Measurements from ENCODE around the gene HBEGF.

Gene HBEGF

DNA sequence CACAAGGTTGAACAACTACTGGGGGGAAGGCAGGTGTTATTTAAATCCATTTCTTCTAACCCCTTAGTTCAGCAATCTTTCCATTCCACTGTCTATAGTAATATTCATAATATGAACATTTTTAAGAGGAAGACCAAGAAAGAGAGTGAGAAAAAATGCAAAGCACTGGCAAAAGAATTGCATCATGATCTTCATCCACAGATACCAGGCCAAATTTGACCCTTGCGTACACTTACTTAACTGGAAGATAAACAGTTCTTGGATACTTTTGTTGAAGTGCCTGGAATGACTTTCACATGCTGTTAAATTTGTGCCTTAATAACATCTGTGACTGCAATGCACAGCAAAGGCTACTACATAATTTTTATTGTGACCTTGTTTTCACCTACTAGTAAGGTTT lies 45.3 kb downstream of the HBEGF start:
- DNase-seq, result no peak

DNA sequence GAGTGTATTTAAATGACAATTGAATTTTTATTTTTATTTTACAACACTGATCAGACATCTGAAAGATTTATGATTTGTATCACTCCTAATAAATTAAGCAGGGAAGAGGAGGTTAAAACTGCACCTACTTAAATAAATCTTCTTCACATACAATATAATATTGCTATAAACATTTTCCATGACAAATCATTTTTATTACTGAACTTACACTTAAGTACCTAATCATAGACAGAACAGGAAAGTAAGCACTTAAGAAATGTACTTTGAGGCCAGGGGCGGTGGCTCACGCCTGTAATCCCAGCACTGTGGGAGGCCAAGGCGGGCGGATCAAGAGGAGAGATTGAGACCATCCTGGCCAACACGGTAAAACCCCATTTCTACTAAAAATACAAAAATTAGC lies 47.3 kb downstream of the HBEGF start:
- no peak for DNase-seq

DNA sequence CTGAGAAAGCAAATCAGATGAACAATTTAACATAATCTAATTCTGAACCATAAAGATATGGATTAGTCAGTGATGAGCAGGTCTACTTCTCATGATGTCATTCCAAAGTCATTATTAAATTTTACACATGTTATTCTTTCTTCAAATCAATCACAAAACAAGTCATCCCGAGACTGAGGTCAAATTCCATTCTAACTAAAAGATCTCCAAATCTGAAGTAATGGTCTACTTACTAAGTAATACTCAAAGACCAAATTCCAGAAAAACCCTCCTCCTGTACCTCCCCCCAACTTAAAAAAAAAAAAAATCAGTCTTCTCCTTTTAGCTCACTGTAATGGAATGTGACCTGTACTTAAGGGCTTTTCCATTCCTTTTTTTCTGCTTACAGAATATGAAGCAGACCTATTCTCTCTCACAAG lies 48.2 kb downstream of the HBEGF start:
- DNase-seq, result no peak

DNA sequence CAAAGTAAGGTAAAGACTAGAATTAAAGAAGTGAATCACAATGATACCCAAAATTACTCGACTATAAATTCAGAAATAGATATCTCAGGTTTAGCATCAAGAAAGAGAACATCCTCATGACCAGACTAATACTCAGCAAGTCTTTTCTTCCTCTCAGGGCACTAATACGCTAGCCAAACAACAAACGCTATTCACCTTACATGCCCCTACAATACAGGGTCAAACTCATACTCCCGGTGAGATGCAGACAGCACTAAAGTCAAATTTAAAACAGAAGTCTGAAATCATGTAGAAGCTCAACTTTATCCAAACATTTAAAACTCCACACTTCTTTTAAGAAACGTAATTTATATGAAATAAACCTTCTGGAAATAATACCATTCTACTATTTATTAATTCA lies 49.1 kb downstream of the HBEGF start:
- no peak for DNase-seq

- DNase-seq, result no peak
Observed at GRCh38 chr5:140296289-140296688, 50.1 kb downstream of the HBEGF start.

DNA sequence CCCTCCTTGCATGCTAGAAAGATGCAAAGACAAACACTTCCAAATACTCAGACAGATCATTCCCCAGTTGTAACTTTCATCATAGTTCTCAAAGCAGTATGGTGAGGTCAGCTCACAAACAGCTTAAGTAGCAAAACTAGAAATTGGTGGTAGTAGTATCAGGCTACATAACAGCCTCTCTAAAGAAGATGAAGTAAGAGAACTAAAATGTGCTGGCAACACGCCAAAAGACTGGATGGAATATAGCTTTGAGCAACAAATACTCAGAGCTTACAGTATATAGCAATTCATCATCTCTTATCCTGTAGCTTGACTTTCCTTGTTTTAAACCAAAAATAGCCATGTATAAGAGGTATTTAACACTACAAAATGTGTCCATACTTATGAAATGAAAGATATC lies 51.0 kb downstream of the HBEGF start:
- no peak for DNase-seq

- no peak for DNase-seq
Observed at GRCh38 chr5:140294753-140295152, 51.6 kb downstream of the HBEGF start.

DNA sequence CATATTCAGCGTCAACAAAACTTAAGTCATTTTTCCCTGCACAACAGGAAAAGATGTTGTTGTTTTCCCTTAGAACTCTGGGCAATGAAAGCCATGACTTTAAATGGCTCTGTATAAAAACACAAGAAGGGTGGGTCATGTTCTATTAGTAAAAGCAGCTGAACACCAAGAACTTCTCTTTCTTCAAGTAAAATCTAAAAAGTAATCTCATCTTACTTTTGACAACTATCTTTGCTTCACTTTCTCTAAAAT lies 52.6 kb downstream of the HBEGF start:
- DNase-seq, result no peak

GRCh38 chr5:140293091-140293848 lies 53.1 kb downstream of the HBEGF start:
- no peak for DNase-seq

- DNase-seq, result no peak
Observed at GRCh38 chr5:140292212-140293036, 54.0 kb downstream of the HBEGF start.

DNA sequence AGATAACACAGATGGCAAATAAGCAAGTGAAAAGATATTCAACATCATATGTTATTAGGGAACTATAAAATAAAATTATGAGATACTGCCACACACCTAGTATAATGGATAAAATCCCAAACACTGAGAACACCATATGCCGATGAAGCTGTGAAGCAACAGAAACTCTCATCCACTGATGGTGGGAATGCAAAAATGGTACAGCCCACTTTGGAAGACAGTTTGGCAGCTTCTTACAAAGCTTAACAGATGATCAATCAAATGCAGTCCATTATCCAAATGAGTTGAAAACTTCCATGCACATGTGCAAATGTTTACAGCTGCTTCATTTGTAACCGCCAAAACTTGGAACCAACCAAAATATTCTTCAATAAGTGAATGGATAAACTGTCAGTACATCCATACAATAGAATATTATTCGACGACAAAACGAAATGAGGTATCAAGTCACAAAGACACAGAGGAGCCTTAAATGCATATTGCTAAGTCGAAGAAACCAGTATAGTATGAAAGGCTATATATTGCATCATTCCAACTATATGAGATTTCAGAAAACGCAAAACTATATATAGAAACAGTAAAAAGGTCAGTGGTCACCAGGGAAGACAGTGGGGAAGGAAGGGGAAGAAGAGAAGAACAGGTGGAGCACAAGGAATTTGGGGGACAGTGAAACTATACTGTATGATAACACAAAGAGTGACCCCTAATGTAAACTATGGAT lies 58.4 kb downstream of the HBEGF start:
- no peak for DNase-seq

DNA sequence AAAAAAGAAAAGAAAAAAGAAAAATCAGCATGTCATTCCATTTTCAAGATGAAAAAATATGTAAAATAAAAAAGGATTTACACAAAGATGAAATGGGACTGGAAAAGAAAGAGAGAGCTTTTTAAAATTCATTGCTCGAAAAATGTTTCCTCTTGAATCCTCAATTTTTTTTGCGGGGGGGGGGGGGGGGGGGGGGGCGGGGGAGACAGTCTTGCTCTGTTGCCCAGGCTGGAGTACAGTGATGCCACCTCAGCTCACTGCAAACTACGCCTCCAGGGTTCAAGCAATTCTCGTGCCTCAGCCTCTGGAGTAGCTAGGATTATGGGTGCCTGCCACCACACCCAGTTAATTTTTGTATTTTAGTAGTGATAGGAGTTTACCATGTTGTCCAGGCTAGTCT lies 60.0 kb downstream of the HBEGF start:
- DNase-seq, result no peak

GRCh38 chr5:140284013-140284412 lies 62.4 kb downstream of the HBEGF start:
- DNase-seq, result no peak

Data from NCI-H1694 (cell line).